Right cardiac atrium (tissue), 5 donors: Measurements from ENCODE around the gene ACE2. TPM values are rescaled to one million over a fixed set of nuclear protein-coding genes. Genes with fewer than 3 reads are reported as not detected.
A peak's percentile ranks its signal among the peaks of the same experiment; 100 is the strongest.
"Not testable (repeated sequence)": the region's sequence is repeated elsewhere in the genome, so short reads cannot be mapped to it uniquely, and the experiment has no call there.

Experiments
- ATAC-seq, 2 donors: fragments of 200-7000 bp; cut with Tn5 transposase; one replicate each; pipeline versions ENCODE4 v1.8.0 to v1.9.1; 2020; ENCODE audit warnings: moderate library complexity in 2 of 2, mild to moderate bottlenecking in 1 of 2
- DNase-seq, 3 donors: peaks; one replicate each; pipeline ENCODE4 v3.0.0-alpha.2; 2020
- H3K27ac ChIP-seq: one replicate; pipeline ENCODE4 v1.5.1; 2013; ENCODE audit warnings: mild to moderate bottlenecking, low read length, control low read depth, moderate library complexity
- H3K27me3 ChIP-seq: one replicate; pipeline ENCODE4 v1.6.1; 2013; ENCODE audit not compliant: control insufficient read depth, insufficient read depth
- H3K4me1 ChIP-seq: one replicate; pipeline ENCODE4 v1.6.1; 2013; ENCODE audit warnings: low read length; ENCODE audit not compliant: control insufficient read depth, insufficient read depth
- H3K4me3 ChIP-seq: one replicate; pipeline ENCODE4 v1.5.1; 2013; ENCODE audit warnings: low read length, control low read depth
- H3K9me3 ChIP-seq: one replicate; pipeline ENCODE4 v1.6.1; 2013; ENCODE audit warnings: low read length; ENCODE audit not compliant: control insufficient read depth
- WGBS: extraction: QIAGEN DNeasy Blood & Tissue Kit; methylation state at CpG from one replicate; pipeline ENCODE4 v1.1.7; 2013; 5-methylcytosine and 5-hydroxymethylcytosine counted together
- intact Hi-C, 4 donors: fragments of 100-400 bp; cut with DNase I; formaldehyde crosslinking; loops; one replicate each; pipeline versions ENCODE4 v1.11.0 to v1.14.0; 2022 to 2023
- long read RNA-seq, 4 donors: library from polyadenylated mRNA; unstranded; transcript quantifications; one replicate each; pipeline ENCODE4 v2.0.0, GENCODE V29; 2020 to 2021
- polyA plus RNA-seq: library from polyadenylated mRNA; stranded (reverse); fragments of 200-250 nt; gene quantifications from one replicate; pipeline ENCODE4 v1.2.3, GENCODE V29; 2013
- total RNA-seq, 4 donors: library from RNA; stranded (reverse); fragmentation: NEBNext Ultra II Directional; extraction: Animal tissue kit (Norgen Biotek cat#: 25700); gene quantifications; one replicate each; pipeline ENCODE4 v1.2.1, GENCODE V29; 2021
- donor health status: healthy with polysubstance abuse.
- donor health status: DM: no; HTN: yes; CAD: no.
- donor health status: DM: no; HTN: no; CAD: no.
- donor health status: DM: no; HTN: yes; CAD: no; lungs with severe emphysema.
- donor health status: DM: yes; HTN: yes; CAD: no.

Gene ACE2
- total RNA-seq (10 to 100 TPM in 1 of 4 donors, 1 to 10 TPM in 3; 4.5 to 10.7 (median 5.7) TPM), polyA plus RNA-seq (3.6 TPM)
- long read RNA-seq, donor 1, transcript ACE2-201 (18 exons, 3,393 nt) = major isoform, 7 of 9 reads
- long read RNA-seq, donor 1, partial matches to known transcripts = 2 of 9 reads
- long read RNA-seq, donor 1, other reads (novel, unspliced or antisense) = 0 of 9 reads
- long read RNA-seq, donor 2, partial matches to known transcripts = 1 of 2 reads
- long read RNA-seq, donor 2, other reads (novel, unspliced or antisense) = 0 of 2 reads
- long read RNA-seq, donor 3, transcript ACE2-201 (18 exons, 3,393 nt) = major isoform, 16 of 33 reads
- long read RNA-seq, donor 3, partial matches to known transcripts = 8 of 33 reads
- long read RNA-seq, donor 3, other reads (novel, unspliced or antisense) = 9 of 33 reads
- long read RNA-seq, donor 4, partial matches to known transcripts = 0 of 5 reads
- long read RNA-seq, donor 4, other reads (novel, unspliced or antisense) = 0 of 5 reads

DNA sequence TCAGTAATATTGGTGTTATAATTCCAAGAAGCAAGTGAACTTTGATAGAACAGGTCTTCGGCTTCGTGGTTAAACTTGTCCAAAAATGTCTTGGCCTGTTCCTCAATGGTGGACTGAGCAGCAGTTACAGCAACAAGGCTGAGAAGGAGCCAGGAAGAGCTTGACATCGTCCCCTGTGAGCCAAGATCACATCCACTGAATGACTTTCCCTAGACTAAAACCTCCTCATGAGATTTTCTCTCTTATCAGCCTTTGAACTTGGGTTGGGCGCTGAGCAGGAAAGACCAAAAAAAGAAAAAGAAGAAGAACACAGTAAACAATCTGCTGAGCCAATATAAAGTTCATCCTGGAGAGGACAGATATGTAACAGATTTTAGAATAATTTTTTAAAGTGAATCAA is at the start of gene ACE2:
Gene ACE2, minus strand, starts transcription at position 216 of the 400 bp plus-strand sequence. Its CDS starts 49 bp downstream, at position 167.
- DNase-seq = peak in 2 of 3 donors; percentile 12 to 54
- Histone ChIP-seq H3K4me1 (peaks cover 1% of the 10 kb centered on the region), H3K9me3 (no peaks in the 10 kb centered on the region), H3K27ac (no peak within 1 kb of the TSS), H3K27me3 (no peaks in the 10 kb centered on the region), H3K4me3 (no peak within 1 kb of the TSS)
- ATAC-seq = peak; percentile 80 to 96
- intact Hi-C loops = no loop called here
- 35% methylated on average over 4 of the region's 4 CpGs for WGBS

DNA sequence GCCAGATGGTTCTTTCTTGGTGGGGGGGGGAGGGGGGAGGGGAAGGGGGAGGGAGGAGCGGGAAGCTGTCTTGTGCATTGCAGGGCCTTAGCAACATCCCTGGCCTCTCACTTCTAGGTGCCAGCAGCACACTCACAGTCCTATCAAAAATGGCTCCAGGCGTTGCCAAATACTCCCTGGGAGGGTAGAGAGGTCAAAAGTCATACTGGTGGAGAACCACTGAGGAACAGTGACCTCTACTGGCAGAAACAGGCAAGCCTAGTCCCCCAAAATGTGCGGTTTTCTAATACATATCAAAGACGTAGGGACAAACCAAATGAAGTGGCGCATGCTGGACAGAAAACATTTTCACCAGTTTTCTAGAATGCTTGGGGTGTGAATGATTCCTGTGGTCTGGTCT is 46.8 kb upstream of the ACE2 start:
- DNase-seq, H3K9me3 ChIP-seq, H3K27me3 ChIP-seq, H3K4me3 ChIP-seq, H3K27ac ChIP-seq, H3K4me1 ChIP-seq: not testable (repeated sequence)
- intact Hi-C loops = loop anchor here in 1 of 4 donors (10.0 kb wide), 1 partner anchor 53 kb away; no protein-coding TSS in a partner anchor
- WGBS = no CpG with 5 or more reads among the region's 5 CpGs
- ATAC-seq = peak; percentile 59 to 63

DNA sequence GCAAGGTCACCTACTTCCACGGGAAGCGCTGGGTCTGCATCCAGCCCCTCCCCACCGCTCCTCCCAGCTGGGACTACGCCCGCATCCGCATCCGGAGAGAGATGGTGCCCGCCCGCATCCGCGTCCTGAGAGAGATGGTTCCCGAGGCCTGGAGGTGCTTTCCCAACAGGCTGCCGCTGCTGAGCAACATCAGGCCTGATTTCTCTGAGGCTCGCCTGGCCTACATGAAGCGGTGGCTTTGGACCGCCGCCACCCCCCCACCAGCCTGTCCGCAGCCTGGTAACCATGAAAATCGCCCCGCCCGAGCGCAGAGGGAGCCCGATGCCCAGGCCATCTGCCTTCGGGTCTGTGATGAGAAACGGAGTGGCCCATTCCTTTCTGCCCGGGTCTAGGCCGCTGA is 45.8 kb upstream of the ACE2 start:
- intact Hi-C loops = loop anchor here in 1 of 4 donors (10.0 kb wide), 1 partner anchor 52 kb away; no protein-coding TSS in a partner anchor
- ATAC-seq = peak in 1 of 2 donors; percentile 28

DNA sequence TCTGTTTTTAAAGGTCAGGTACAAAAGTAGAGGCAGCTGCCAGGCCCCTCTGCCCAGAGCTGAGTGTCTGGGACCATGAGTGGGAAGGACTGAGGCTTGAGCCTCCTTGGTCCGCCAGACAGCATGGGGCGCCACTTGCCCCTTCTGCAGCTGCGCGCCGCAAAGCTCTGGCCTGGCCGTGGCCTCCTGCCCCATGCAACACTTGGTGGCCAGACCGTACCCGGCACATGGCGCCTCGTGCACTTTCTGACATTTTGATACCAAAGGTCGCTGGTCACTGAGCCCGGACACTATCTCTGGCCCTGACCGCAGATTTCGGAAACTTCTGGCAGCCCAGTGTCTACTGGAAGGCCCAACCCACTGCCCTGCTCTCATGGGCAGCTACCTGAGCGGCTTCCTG is 45.3 kb upstream of the ACE2 start:
- peak in 1 of 2 donors; percentile 16 for ATAC-seq
- Histone ChIP-seq H3K9me3 (no peaks in the 10 kb centered on the region), H3K4me3 (no peak overlapping the region), H3K4me1 (no peaks in the 10 kb centered on the region), H3K27me3 (no peaks in the 10 kb centered on the region), H3K27ac (no peak overlapping the region)
- WGBS = 88% methylated on average over 15 of the region's 15 CpGs
- DNase-seq = peak in 1 of 3 donors; percentile 27
- intact Hi-C loops = loop anchor here in 1 of 4 donors (10.0 kb wide), 1 partner anchor 51 kb away; no protein-coding TSS in a partner anchor

More for the DNA sequence above, 45.8 kb upstream of the ACE2 start:
- Histone ChIP-seq H3K4me1 (no peaks in the 10 kb centered on the region), H3K4me3 (no peak overlapping the region), H3K27ac (no peak overlapping the region), H3K27me3 (no peaks in the 10 kb centered on the region), H3K9me3 (no peaks in the 10 kb centered on the region)
- WGBS = 97% methylated on average over 27 of the region's 27 CpGs
- DNase-seq = peak in 2 of 3 donors; percentile 39 to 54

DNA sequence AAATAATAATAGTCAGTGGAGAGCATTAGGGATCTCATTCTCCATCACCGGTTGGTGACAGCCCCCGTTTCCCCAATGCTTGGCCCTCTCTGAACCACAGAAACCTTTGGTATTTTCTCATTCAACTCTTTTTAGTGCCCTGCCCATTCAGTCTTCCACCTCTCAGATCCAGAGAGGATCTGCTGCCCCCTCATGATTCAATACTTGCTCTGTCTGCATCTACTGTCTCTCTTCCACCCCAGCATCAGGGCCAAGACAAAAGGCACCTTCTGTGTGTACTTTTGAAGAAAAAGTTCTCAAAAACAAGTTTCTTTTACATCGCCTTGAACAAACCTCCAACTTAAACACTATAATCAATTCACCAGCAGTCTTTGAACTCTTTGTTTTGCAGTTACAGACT is 44.5 kb upstream of the ACE2 start:
- H3K4me1 ChIP-seq = no peaks in the 10 kb centered on the region
- no peak for DNase-seq
- no peak overlapping the region for H3K4me3 ChIP-seq
- H3K9me3 ChIP-seq = no peaks in the 10 kb centered on the region
- 80% methylated on average over 3 of the region's 3 CpGs for WGBS
- ATAC-seq = no peak
- intact Hi-C loops = loop anchor here in 1 of 4 donors (10.0 kb wide), 1 partner anchor 50 kb away; no protein-coding TSS in a partner anchor
- H3K27me3 ChIP-seq = no peaks in the 10 kb centered on the region
- no peak overlapping the region for H3K27ac ChIP-seq

DNA sequence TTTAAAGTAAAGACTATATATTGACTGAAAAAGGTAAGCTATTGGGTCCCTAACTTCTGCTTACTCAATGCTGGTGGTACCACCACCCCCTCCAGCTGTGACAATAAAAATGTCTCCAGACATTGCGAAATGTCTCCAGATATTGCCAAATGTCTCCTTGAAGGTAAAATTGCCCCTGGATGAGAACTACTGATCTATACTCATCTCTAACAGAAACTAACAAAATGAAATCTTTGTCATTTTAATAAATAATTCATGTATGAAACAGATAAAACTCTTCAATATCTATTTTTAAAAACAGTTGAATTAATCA is 43.8 kb upstream of the ACE2 start:
- intact Hi-C loops = loop anchor here in 1 of 4 donors (10.0 kb wide), 1 partner anchor 50 kb away; no protein-coding TSS in a partner anchor
- H3K27me3 ChIP-seq = no peaks in the 10 kb centered on the region
- H3K4me1 ChIP-seq = no peaks in the 10 kb centered on the region
- no peak overlapping the region for H3K27ac ChIP-seq
- no peaks in the 10 kb centered on the region for H3K9me3 ChIP-seq
- WGBS = 97% methylated on average over 1 of the region's 1 CpG
- ATAC-seq (no peak), DNase-seq (no peak)
- no peak overlapping the region for H3K4me3 ChIP-seq

DNA sequence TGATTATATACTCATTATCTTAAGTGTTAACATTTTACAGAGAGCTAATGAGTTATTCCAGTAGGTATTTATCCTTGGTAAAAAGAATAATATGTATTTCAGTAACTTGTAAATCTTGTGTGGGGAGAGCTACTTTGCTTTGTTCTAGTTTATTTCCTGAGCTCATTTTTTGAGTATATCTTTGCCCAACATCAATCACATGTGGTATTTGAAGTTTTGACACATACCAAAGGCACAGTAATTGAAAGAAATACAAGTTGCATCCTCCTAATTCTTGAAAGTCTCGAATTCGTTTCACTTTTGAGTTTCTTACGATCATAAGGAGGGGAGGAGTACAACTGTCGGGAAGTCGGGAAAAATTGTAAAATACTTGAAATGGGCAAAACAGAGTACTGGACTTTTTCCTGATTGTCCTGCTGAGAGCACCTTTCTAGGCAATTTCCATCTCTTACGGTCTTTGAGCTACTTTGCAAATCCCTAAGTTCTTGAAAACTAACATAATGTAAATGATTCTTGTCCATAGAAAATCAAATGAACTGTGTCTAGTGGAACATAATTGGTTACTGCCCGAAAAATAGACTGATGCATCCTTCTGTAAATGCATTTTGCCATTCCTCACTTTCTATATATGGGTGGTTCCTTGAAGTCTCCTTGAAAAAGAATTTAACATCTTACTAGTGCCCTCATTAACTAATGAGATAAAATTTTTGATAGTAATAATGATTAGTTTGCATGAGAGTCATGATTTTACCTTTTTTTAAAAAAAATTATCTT is 43.2 kb upstream of the ACE2 start:
- no peak overlapping the region for H3K4me3 ChIP-seq
- no peaks in the 10 kb centered on the region for H3K4me1 ChIP-seq
- WGBS = 91% methylated on average over 7 of the region's 7 CpGs
- intact Hi-C loops = loop anchor here in 1 of 4 donors (10.0 kb wide), 1 partner anchor 49 kb away; no protein-coding TSS in a partner anchor
- DNase-seq (no peak), ATAC-seq (no peak)
- H3K27me3 ChIP-seq = no peaks in the 10 kb centered on the region
- no peaks in the 10 kb centered on the region for H3K9me3 ChIP-seq
- H3K27ac ChIP-seq = no peak overlapping the region

DNA sequence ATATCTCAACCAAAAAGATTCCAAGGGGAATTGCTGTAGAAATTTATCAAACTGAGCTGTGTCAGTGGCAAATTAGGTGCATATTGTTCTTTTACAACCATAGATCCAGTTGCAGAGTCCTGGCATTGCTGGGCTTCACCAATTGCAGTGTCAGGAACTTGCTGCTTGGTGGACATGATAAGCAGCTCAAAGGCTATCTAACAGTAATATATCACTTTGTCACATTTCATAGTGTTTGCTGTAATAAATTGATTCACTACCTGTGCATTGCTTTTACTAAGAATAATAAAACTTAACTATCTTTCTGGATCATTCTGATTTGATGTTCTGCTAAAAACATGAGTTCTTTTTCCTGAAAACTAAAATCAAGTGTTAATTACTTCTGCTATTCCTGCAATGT is 30.9 kb upstream of the ACE2 start:
- DNase-seq = no peak
- Histone ChIP-seq H3K9me3 (no peaks in the 10 kb centered on the region), H3K27ac (no peak overlapping the region), H3K27me3 (no peaks in the 10 kb centered on the region), H3K4me3 (no peak overlapping the region), H3K4me1 (no peaks in the 10 kb centered on the region)
- no peak for ATAC-seq
- intact Hi-C loops = no loop called here

DNA sequence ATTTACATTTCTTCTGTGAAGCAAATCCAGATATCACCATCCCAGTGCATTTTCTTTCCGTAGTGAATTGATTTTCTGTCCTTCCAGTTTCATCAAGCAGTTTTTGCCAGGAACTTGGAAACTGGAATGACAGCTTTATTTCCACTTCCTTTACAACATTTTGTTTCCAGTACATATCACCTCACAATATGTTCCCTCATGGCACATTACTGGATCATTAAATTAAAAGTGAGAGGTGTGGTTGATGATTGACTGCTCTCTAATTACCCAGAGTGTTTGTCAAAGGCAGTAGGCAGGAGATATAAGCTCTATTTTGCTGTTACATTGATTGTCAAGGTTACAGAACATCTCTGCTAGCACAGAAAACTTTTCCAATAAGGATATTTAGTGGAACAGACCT is 22.3 kb upstream of the ACE2 start:
- Histone ChIP-seq H3K9me3 (no peaks in the 10 kb centered on the region), H3K4me1 (no peaks in the 10 kb centered on the region), H3K27ac (no peak overlapping the region), H3K4me3 (no peak overlapping the region), H3K27me3 (no peaks in the 10 kb centered on the region)
- DNase-seq (no peak), ATAC-seq (no peak)
- intact Hi-C loops = no loop called here
- 42% methylated on average over 1 of the region's 1 CpG for WGBS

DNA sequence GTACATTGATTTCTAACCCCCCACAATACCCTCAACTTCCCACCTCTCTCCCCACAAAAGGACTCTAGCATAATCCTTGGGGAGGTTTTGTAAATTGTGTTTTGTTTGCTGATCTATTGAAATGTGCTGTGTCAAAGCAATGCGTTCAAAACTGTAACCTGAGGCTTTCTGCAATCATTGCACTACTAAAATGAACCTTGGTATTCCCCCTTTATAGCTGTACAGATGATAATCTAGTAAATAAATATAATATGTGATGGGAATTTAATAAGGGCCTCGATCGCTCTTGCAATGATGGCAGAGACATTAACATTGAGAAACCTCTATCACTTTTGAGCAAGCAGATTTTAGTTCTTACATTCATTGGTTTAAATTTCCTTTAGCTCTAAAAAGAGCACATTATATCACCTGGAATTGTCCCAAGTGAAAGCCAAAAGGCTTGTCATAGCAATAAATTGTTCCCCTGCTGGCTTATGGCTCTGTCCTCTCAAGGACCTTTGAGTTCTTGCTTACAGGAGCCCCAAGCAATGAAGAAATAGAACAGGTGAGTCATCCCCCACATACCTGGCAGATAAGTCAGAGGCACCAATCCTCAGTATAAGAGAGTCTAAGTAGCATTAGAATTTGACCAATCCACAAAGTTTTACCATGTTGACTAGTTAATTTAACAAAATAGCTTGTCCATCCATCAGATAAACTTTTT is 18.4 kb upstream of the ACE2 start:
- DNase-seq (no peak), ATAC-seq (no peak)
- intact Hi-C loops = no loop called here
- Histone ChIP-seq H3K4me1 (no peaks in the 10 kb centered on the region), H3K4me3 (no peak overlapping the region), H3K27ac (no peak overlapping the region), H3K27me3 (no peaks in the 10 kb centered on the region), H3K9me3 (no peaks in the 10 kb centered on the region)
- 87% methylated on average over 3 of the region's 3 CpGs for WGBS
